ENCODE measurements around the gene ST8SIA1. TPM values are rescaled to one million over a fixed set of nuclear protein-coding genes. Genes with fewer than 3 reads are reported as not detected.
"Not testable (repeated sequence)": the region's sequence is repeated elsewhere in the genome, so short reads cannot be mapped to it uniquely, and the experiment has no call there.

ST8SIA1 gene
- total RNA-seq, 2 experiments from 2014 or later = not detected

DNA sequence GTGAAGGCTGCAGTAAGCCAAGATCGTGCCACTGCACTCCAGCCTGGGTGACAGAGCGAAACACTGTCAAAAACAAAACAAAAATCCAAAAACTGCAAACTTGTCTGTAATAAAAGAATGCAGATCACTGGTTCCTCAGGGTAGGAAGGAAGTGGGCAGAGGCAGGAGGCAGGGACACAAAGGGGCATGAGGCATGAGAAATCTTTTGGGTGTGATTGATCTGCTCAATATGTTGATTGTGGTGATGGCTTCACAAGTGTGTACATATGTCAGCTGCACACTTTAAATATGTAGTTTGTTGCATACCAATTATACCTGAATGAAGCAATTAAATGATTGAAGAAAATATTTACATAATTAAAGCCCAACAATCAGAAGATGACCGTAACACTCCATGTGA lies 170.9 kb downstream of the ST8SIA1 start:
- BruUV-seq (replicated peaks) = no TSS peak
- Histone ChIP-seq H3K79me2 (ENCODE audit: insufficient read depth, low read depth, low read length) (no peaks in the 10 kb centered on the region), H4K20me1 (ENCODE audit: insufficient read depth, low read length) (no peaks in the 10 kb centered on the region), H3K27ac (ENCODE audit: low read depth, low read length, poor library complexity, severe bottlenecking) (no peak overlapping the region), H2AFZ (ENCODE audit: low read length) (peak overlapping the region; percentile 79), H3K4me3 (ENCODE audit: low read depth, low read length, poor library complexity, severe bottlenecking) (no peak overlapping the region), H3K9me2 (ENCODE audit: insufficient read depth, low read length) (no peaks in the 10 kb centered on the region), H3K9me3 (ENCODE audit: low read length) (no peaks in the 10 kb centered on the region), H3K36me3 (ENCODE audit: insufficient read depth, low read length) (no peaks in the 10 kb centered on the region), H3K4me2 (ENCODE audit: low read length) (peak overlapping the region; percentile 52), H3K4me1 (ENCODE audit: insufficient read depth, low read length, poor library complexity, severe bottlenecking) (peaks cover 21% of the 10 kb centered on the region)
- TF ChIP-seq EZH2phosphoT487 (IDR thresholded peaks at IDR 0.05; ENCODE audit: borderline replicate concordance, low read depth, low read length) = no peak
- TF ChIP-seq, protein P1, sequence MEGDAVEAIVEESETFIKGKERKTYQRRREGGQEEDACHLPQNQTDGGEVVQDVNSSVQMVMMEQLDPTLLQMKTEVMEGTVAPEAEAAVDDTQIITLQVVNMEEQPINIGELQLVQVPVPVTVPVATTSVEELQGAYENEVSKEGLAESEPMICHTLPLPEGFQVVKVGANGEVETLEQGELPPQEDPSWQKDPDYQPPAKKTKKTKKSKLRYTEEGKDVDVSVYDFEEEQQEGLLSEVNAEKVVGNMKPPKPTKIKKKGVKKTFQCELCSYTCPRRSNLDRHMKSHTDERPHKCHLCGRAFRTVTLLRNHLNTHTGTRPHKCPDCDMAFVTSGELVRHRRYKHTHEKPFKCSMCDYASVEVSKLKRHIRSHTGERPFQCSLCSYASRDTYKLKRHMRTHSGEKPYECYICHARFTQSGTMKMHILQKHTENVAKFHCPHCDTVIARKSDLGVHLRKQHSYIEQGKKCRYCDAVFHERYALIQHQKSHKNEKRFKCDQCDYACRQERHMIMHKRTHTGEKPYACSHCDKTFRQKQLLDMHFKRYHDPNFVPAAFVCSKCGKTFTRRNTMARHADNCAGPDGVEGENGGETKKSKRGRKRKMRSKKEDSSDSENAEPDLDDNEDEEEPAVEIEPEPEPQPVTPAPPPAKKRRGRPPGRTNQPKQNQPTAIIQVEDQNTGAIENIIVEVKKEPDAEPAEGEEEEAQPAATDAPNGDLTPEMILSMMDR (conservative IDR thresholded peaks at IDR 0.05; ENCODE audit: low read length) = no peak
- ChIA-PET CTCF (ENCODE audit: unreplicated experiment) (no interaction called here), POLR2A (no interaction called here)
- intact Hi-C loops (cut with micrococcal nuclease; ENCODE audit: unreplicated experiment) = no loop called here
- DNase-seq (ENCODE audit: low spot score) = no peak

DNA sequence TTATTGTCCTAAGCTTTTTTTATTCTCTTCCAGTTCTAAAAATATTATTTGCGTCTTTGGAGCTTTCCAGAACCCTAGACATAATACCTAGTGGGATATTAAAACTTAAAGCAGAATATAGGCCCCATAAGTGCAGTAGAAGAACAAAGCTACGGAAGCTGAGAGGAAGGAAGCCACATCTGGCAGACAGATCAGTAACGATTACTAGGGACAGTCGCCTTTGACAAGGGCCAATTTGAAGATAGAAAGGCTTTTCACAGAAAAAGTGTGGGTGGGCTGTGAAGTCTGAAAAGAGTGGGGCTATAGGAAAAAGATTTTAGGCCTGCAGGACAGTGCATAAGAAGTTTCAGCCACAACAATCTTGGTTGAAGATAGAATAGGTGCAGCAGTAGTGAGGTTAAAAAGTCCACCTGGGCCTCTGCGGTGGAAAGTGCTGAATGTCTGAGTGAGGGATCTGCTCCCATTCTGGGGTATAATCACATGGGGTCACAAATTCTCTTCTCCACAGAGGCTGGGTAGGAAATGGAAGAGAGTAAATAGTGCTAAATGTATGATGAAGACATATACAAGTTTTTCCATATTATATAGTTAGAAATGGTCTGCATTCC lies 174.0 kb downstream of the ST8SIA1 start:
- no TSS peak for BruUV-seq (replicated peaks)
- Histone ChIP-seq H2AFZ (ENCODE audit: low read length) (peak overlapping the region; percentile 31; the same call in 1 of the 2 replicates), H3K4me2 (ENCODE audit: low read length) (peak overlapping the region; percentile 26; the same call in 1 of the 2 replicates), H3K36me3 (ENCODE audit: insufficient read depth, low read length) (no peaks in the 10 kb centered on the region), H3K4me3 (ENCODE audit: low read depth, low read length, poor library complexity, severe bottlenecking) (no peak overlapping the region), H3K4me1 (ENCODE audit: insufficient read depth, low read length, poor library complexity, severe bottlenecking) (peaks cover 21% of the 10 kb centered on the region), H3K79me2 (ENCODE audit: insufficient read depth, low read depth, low read length) (no peaks in the 10 kb centered on the region), H3K9me2 (ENCODE audit: insufficient read depth, low read length) (no peaks in the 10 kb centered on the region), H3K27ac (ENCODE audit: low read depth, low read length, poor library complexity, severe bottlenecking) (no peak overlapping the region), H4K20me1 (ENCODE audit: insufficient read depth, low read length) (no peaks in the 10 kb centered on the region), H3K9me3 (ENCODE audit: low read length) (no peaks in the 10 kb centered on the region)
- intact Hi-C loops (cut with micrococcal nuclease; ENCODE audit: unreplicated experiment) = no loop called here
- CTCF ChIA-PET (ENCODE audit: unreplicated experiment) = no interaction called here
- DNase-seq (ENCODE audit: low spot score) = peak; percentile 4
- TF ChIP-seq, protein P1 (conservative IDR thresholded peaks at IDR 0.05; ENCODE audit: low read length) = no peak
- TF ChIP-seq EZH2phosphoT487 (IDR thresholded peaks at IDR 0.05; ENCODE audit: borderline replicate concordance, low read depth, low read length) = no peak
- POLR2A ChIA-PET = no interaction called here

DNA sequence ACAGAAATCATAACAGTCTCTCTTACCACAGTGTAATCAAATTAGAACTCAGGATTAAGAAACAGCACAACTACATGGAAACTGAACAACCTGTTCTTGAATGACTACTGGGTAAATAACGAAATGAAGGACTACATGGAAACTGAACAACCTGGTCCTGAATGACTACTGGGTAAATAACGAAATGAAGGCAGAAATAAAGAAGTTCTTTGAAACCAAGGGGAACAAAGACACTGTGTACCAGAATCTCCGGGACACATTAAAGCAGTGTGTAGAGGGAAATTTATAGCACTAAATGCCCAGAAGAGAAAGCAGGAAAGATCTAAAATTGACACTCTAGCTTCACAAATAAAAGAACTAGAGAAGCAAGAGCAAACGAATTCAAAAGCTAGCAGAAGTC lies 185.2 kb downstream of the ST8SIA1 start:
- H3K79me2 ChIP-seq (ENCODE audit: insufficient read depth, low read depth, low read length); H3K9me2 ChIP-seq (ENCODE audit: insufficient read depth, low read length); H2AFZ ChIP-seq (ENCODE audit: low read length); H3K4me1 ChIP-seq (ENCODE audit: insufficient read depth, low read length, poor library complexity, severe bottlenecking); H4K20me1 ChIP-seq (ENCODE audit: insufficient read depth, low read length); H3K27ac ChIP-seq (ENCODE audit: low read depth, low read length, poor library complexity, severe bottlenecking); H3K36me3 ChIP-seq (ENCODE audit: insufficient read depth, low read length); DNase-seq (ENCODE audit: low spot score); H3K4me2 ChIP-seq (ENCODE audit: low read length); BruUV-seq (replicated peaks); H3K9me3 ChIP-seq (ENCODE audit: low read length); H3K4me3 ChIP-seq (ENCODE audit: low read depth, low read length, poor library complexity, severe bottlenecking); POLR2A ChIA-PET; intact Hi-C loops (cut with micrococcal nuclease; ENCODE audit: unreplicated experiment); CTCF ChIA-PET (ENCODE audit: unreplicated experiment): not testable (repeated sequence)

DNA sequence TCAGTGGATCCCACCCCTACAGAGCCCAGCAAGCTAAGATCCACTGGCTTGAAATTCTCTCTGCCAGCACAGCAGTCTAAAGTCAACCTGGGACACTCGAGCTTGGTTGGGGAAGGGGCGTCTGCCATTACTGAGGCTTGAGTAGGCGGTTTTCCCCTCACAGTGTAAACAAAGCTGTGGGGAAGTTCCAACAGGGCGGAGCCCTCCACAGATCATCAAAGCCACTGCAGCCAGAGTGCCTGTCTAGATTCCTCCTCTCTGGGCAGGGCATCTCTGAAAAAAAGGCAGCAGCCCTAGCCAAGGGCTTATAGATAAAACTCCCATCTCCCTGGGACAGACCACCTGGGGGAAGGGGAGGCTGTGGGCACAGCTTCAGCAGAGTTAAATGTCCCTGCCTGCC lies 187.8 kb downstream of the ST8SIA1 start:
- H3K9me3 ChIP-seq (ENCODE audit: low read length); H3K79me2 ChIP-seq (ENCODE audit: insufficient read depth, low read depth, low read length); H3K36me3 ChIP-seq (ENCODE audit: insufficient read depth, low read length); H3K4me1 ChIP-seq (ENCODE audit: insufficient read depth, low read length, poor library complexity, severe bottlenecking); H3K9me2 ChIP-seq (ENCODE audit: insufficient read depth, low read length); DNase-seq (ENCODE audit: low spot score); BruUV-seq (replicated peaks); intact Hi-C loops (cut with micrococcal nuclease; ENCODE audit: unreplicated experiment); POLR2A ChIA-PET; H4K20me1 ChIP-seq (ENCODE audit: insufficient read depth, low read length); H3K4me2 ChIP-seq (ENCODE audit: low read length); CTCF ChIA-PET (ENCODE audit: unreplicated experiment); H3K4me3 ChIP-seq (ENCODE audit: low read depth, low read length, poor library complexity, severe bottlenecking); H3K27ac ChIP-seq (ENCODE audit: low read depth, low read length, poor library complexity, severe bottlenecking); H2AFZ ChIP-seq (ENCODE audit: low read length): not testable (repeated sequence)
